GM12878 (cell line): ENCODE measurements around the gene RHOBTB1. TPM values are rescaled to one million over a fixed set of nuclear protein-coding genes. Genes with fewer than 3 reads are reported as not detected.

Source experiments
- ATAC-seq: fragments of 200-7000 bp; cut with Tn5 transposase; 3 replicates; pipeline ENCODE4 v1.9.1; 2020; ENCODE audit warnings: mild to moderate bottlenecking, moderate library complexity
- BruUV-seq: library from RNA; stranded (reverse); fragments of 400-500 nt; replicated peaks from 2 replicates; lab custom pipeline; 2021; lab: Mats Ljungman, UMichigan
- CTCF ChIA-PET: fragments of 300-600 bp; sonication (Branson Sonifier 250); formaldehyde crosslinking; extraction: SDS; loops from one replicate; lab custom pipeline; 2021; ENCODE audit warnings: inconsistent platforms; lab: Yijun Ruan, JAX
- POLR2A ChIA-PET: fragments of 350-600 bp; formaldehyde crosslinking; extraction: SDS; loops from one replicate; lab custom pipeline; 2021; ENCODE audit warnings: inconsistent platforms; lab: Charles Lee
- RAD21 ChIA-PET: fragments of 300-600 bp; sonication (Branson Sonifier 250); formaldehyde crosslinking; loops from one replicate; lab custom pipeline; 2023; ENCODE audit warnings: antibody characterized with exemption; ENCODE audit not compliant: unreplicated experiment; lab: Charles Lee
- SMC1A ChIA-PET: fragments of 300-600 bp; sonication (Branson Sonifier 250); formaldehyde crosslinking; loops from one replicate; lab custom pipeline; 2023; ENCODE audit not compliant: unreplicated experiment, uncharacterized antibody; lab: Charles Lee
- DNase-seq: peaks from one replicate; pipeline ENCODE4 v3.0.0-alpha.2; 2011; ENCODE audit warnings: low read depth, low spot score
- FAIRE-seq: peaks from 3 replicates; lab custom pipeline; 2011; peaks lifted over from hg19 to GRCh38; lab: Jason Lieb, UNC
- H2AFZ ChIP-seq: 2 replicates; pipeline ENCODE4 v1.6.0; 2011; ENCODE audit warnings: low read depth, low read length, control low read depth; ENCODE audit not compliant: control insufficient read depth
- H3K27ac ChIP-seq: 2 replicates; pipeline ENCODE4 v1.5.1; 2011; ENCODE audit warnings: control low read depth; ENCODE audit not compliant: control insufficient read depth, insufficient read depth
- H3K27me3 ChIP-seq, 2 experiments: replicated peaks in 1 of 2; 2 replicates each; pipeline versions ENCODE4 v1.6.0 to v1.6.1; 2011; ENCODE audit warnings: low read length in 1 of 2; ENCODE audit not compliant: control insufficient read depth in 2 of 2, insufficient read depth in 2 of 2
- H3K36me3 ChIP-seq, 2 experiments: 2 replicates each; pipeline ENCODE4 v1.5.1; 2011; ENCODE audit warnings: low read length in 1 of 2; ENCODE audit not compliant: control insufficient read depth in 2 of 2, insufficient read depth in 2 of 2
- H3K4me1 ChIP-seq: 2 replicates; pipeline ENCODE4 v1.6.1; 2011; ENCODE audit warnings: mild to moderate bottlenecking, low read length, moderate library complexity, mixed read lengths; ENCODE audit not compliant: control insufficient read depth, insufficient read depth
- H3K4me2 ChIP-seq: 2 replicates; pipeline ENCODE4 v1.6.0; 2011; ENCODE audit warnings: control low read depth; ENCODE audit not compliant: control insufficient read depth, insufficient read depth
- H3K4me3 ChIP-seq: fragments of 200-600 bp; sonication (generic); 2 replicates; pipeline ENCODE4 v1.5.1; 2016
- H3K79me2 ChIP-seq: 2 replicates; pipeline ENCODE4 v1.6.0; 2011; ENCODE audit warnings: low read length; ENCODE audit not compliant: control insufficient read depth, insufficient read depth
- H3K9ac ChIP-seq: 2 replicates; pipeline ENCODE4 v1.8.0; 2011; ENCODE audit warnings: low read length, control low read depth, mixed read lengths; ENCODE audit not compliant: control insufficient read depth, insufficient read depth
- H3K9me3 ChIP-seq: replicated peaks from 3 replicates; pipeline ENCODE4 v1.5.1; 2011; ENCODE audit warnings: mild to moderate bottlenecking, low read length; ENCODE audit not compliant: control insufficient read depth, insufficient read depth
- H4K20me1 ChIP-seq: 2 replicates; pipeline ENCODE4 v1.6.0; 2011; ENCODE audit not compliant: control insufficient read depth, insufficient read depth
- BRCA1 ChIP-seq: IDR thresholded peaks from 2 replicates; pipeline ENCODE4 v1.6.1; 2011; ENCODE audit warnings: low read depth, low read length, improper control_type of control experiment
- MTA2 ChIP-seq: fragments of 450-650 bp; IDR thresholded peaks from 2 replicates; pipeline ENCODE4 v1.6.1; 2016; ENCODE audit warnings: low read depth, mild to moderate bottlenecking, moderate library complexity
- POU2F2 ChIP-seq: IDR thresholded peaks from 3 replicates; pipeline ENCODE4 v1.6.1; 2011; ENCODE audit warnings: low read depth, mild to moderate bottlenecking, low read length, borderline replicate concordance
- WGBS: methylation state at CpG from one replicate; pipeline ENCODE4 v1.1.6; 2016; ENCODE audit warnings: low lambda C conversion rate; ENCODE audit not compliant: insufficient replicate concordance, insufficient coverage; ENCODE audit errors: missing lambda C conversion rate; 5-methylcytosine and 5-hydroxymethylcytosine counted together
- in situ Hi-C: fragments of 300-500 bp; cut with MboI; formaldehyde crosslinking; loops from 9 replicates; pipeline ENCODE4 v1.14.3; 2018; ENCODE audit warnings: mixed read lengths
- intact Hi-C: fragments of 100-400 bp; cut with micrococcal nuclease; formaldehyde crosslinking; loops from one replicate; pipeline ENCODE4 v1.14.2; 2022; ENCODE audit not compliant: unreplicated experiment
- polyA plus RNA-seq, 11 experiments: library from polyadenylated mRNA; depleted of rRNA in 4 of 11; unstranded in 6 of 11; stranded (reverse) in 5 of 11; fragments of >200 nt; fragmentation: Nextera tagmentation in 4 of 11; fragmentation: Illumina TruSeq in 1 of 11; extraction: Ambion mirVana in 4 of 11; extraction: Trizol in 1 of 11; gene quantifications; 1 replicate in 1 of 11; 2 replicates in 10 of 11; pipeline versions ENCODE4 v1.2.1 to v1.2.3, GENCODE V29; 2011 to 2016; ENCODE audit warnings: inconsistent platforms in 2 of 11, missing spikeins in 2 of 11, low read depth in 1 of 11
- total RNA-seq, 4 experiments: library from RNA; depleted of rRNA in 3 of 4; stranded (reverse); fragments of >200 nt in 3 of 4; fragmentation: Illumina TruSeq in 1 of 4; extraction: Trizol in 1 of 4; gene quantifications; 2 replicates each; pipeline versions ENCODE4 v1.2.1 to v1.2.3, GENCODE V29; 2013 to 2021
- TF ChIP-seq, protein P1 (sequence below): fragments of 150-350 bp; IDR thresholded peaks from 2 replicates; pipeline ENCODE4 v1.6.1; 2016; ENCODE audit warnings: low read depth, low read length
- TF ChIP-seq, protein P2 (sequence below): fragments of 450-650 bp; formaldehyde crosslinking; IDR thresholded peaks from 2 replicates; pipeline ENCODE4 v1.4.0; 2020; ENCODE audit warnings: mild to moderate bottlenecking, moderate library complexity

Gene RHOBTB1
- total and polyA plus RNA-seq, 10 of the 15 experiments (the other 5 are each of a cell fraction or from before 2014, with no cell fraction given) = not detected

DNA sequence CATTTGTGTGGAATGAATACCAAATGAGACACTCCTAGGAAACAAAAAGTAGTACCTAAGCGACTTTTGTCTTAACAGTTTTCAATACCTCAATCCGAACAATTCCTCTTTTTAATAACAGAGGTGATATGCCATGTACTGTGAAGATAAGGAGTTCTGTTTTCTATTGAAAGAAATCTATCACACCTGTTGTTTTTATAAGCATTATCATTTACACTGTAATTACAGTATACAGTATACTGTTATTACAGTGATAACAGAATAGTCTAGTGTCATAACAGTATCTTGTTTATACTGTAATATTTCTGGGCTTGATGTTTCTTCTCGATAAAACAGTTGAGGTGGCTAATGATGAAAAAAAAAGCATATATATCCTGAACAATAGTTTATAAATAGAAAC, 9.4 kb upstream of the RHOBTB1 start:
- in situ Hi-C loops = no loop called here
- Histone ChIP-seq H3K4me3 (no peak overlapping the region), H4K20me1 (no peaks in the 10 kb centered on the region), H2AFZ (no peak overlapping the region), H3K27me3 (no peaks in the 10 kb centered on the region), H3K9me3 (no peaks in the 10 kb centered on the region), H3K4me2 (no peak overlapping the region), H3K4me1 (peaks cover 3% of the 10 kb centered on the region; the same call in 1 of the 2 replicates), H3K27ac (no peak overlapping the region), H3K9ac (no peak overlapping the region), H3K79me2 (no peaks in the 10 kb centered on the region), H3K36me3 (no peaks in the 10 kb centered on the region)
- FAIRE-seq (no peak), DNase-seq (no peak), ATAC-seq (no peak)
- TF ChIP-seq MTA2 (no peak), BRCA1 (no peak), POU2F2 (no peak)
- TF ChIP-seq, protein P1, sequence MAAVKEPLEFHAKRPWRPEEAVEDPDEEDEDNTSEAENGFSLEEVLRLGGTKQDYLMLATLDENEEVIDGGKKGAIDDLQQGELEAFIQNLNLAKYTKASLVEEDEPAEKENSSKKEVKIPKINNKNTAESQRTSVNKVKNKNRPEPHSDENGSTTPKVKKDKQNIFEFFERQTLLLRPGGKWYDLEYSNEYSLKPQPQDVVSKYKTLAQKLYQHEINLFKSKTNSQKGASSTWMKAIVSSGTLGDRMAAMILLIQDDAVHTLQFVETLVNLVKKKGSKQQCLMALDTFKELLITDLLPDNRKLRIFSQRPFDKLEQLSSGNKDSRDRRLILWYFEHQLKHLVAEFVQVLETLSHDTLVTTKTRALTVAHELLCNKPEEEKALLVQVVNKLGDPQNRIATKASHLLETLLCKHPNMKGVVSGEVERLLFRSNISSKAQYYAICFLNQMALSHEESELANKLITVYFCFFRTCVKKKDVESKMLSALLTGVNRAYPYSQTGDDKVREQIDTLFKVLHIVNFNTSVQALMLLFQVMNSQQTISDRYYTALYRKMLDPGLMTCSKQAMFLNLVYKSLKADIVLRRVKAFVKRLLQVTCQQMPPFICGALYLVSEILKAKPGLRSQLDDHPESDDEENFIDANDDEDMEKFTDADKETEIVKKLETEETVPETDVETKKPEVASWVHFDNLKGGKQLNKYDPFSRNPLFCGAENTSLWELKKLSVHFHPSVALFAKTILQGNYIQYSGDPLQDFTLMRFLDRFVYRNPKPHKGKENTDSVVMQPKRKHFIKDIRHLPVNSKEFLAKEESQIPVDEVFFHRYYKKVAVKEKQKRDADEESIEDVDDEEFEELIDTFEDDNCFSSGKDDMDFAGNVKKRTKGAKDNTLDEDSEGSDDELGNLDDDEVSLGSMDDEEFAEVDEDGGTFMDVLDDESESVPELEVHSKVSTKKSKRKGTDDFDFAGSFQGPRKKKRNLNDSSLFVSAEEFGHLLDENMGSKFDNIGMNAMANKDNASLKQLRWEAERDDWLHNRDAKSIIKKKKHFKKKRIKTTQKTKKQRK = no peak
- TF ChIP-seq, protein P2, sequence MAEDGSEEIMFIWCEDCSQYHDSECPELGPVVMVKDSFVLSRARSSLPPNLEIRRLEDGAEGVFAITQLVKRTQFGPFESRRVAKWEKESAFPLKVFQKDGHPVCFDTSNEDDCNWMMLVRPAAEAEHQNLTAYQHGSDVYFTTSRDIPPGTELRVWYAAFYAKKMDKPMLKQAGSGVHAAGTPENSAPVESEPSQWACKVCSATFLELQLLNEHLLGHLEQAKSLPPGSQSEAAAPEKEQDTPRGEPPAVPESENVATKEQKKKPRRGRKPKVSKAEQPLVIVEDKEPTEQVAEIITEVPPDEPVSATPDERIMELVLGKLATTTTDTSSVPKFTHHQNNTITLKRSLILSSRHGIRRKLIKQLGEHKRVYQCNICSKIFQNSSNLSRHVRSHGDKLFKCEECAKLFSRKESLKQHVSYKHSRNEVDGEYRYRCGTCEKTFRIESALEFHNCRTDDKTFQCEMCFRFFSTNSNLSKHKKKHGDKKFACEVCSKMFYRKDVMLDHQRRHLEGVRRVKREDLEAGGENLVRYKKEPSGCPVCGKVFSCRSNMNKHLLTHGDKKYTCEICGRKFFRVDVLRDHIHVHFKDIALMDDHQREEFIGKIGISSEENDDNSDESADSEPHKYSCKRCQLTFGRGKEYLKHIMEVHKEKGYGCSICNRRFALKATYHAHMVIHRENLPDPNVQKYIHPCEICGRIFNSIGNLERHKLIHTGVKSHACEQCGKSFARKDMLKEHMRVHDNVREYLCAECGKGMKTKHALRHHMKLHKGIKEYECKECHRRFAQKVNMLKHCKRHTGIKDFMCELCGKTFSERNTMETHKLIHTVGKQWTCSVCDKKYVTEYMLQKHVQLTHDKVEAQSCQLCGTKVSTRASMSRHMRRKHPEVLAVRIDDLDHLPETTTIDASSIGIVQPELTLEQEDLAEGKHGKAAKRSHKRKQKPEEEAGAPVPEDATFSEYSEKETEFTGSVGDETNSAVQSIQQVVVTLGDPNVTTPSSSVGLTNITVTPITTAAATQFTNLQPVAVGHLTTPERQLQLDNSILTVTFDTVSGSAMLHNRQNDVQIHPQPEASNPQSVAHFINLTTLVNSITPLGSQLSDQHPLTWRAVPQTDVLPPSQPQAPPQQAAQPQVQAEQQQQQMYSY (CRISPR knock-in tag) = no peak
- ChIA-PET SMC1A (no interaction called here), RAD21 (no interaction called here), POLR2A (no interaction called here), CTCF (interaction anchor here (1.1 kb wide), 1 partner anchor 11 kb away, joined by 3 read pairs; no protein-coding TSS in a partner anchor)
- intact Hi-C loops = no loop called here
- WGBS = 16% methylated on average over 3 of the region's 3 CpGs
- no TSS peak for BruUV-seq
